ENCODE data around the gene MYBL2.
"Not testable (repeated sequence)": the region's sequence is repeated elsewhere in the genome, so short reads cannot be mapped to it uniquely, and the experiment has no call there.

The MYBL2 gene

GRCh38 chr20:43666376-43667328 lies at the start of gene MYBL2:
Gene MYBL2 (plus strand): TSS chr20:43667114. CDS start chr20:43667284, 170 bp downstream.
- Mint-ChIP-seq H3K9me3 (no peaks in the 10 kb centered on the region), H3K27ac (peak within 1 kb of the TSS; percentile 91 to 98), H3K4me3 (peak within 1 kb of the TSS; percentile 87 to 89), H3K4me1 (peaks cover 21% of the 10 kb centered on the region), H3K27me3 (peaks cover 24% of the 10 kb centered on the region)
- ATAC-seq (peak; percentile 93), DNase-seq (peak; percentile 72 to 77)

- DNase-seq (no peak), ATAC-seq (no peak)
- H3K9me3 Mint-ChIP-seq = no peaks in the 10 kb centered on the region
- H3K4me1 Mint-ChIP-seq = no peaks in the 10 kb centered on the region
- no peaks in the 10 kb centered on the region for H3K27me3 Mint-ChIP-seq
- H3K4me3 Mint-ChIP-seq = no peak overlapping the region
- no peak overlapping the region for H3K27ac Mint-ChIP-seq
Observed at GRCh38 chr20:43631598-43631997, 35.3 kb upstream of the MYBL2 start.

- Mint-ChIP-seq H3K27me3 (no peaks in the 10 kb centered on the region), H3K27ac (no peak overlapping the region), H3K4me3 (no peak overlapping the region), H3K4me1 (no peaks in the 10 kb centered on the region), H3K9me3 (no peaks in the 10 kb centered on the region)
- DNase-seq = no peak
- no peak for ATAC-seq
Observed at GRCh38 chr20:43636429-43636828, 30.5 kb upstream of the MYBL2 start.

- DNase-seq (no peak), ATAC-seq (no peak)
- Mint-ChIP-seq H3K4me3 (no peak overlapping the region), H3K9me3 (no peaks in the 10 kb centered on the region), H3K27me3 (no peaks in the 10 kb centered on the region), H3K4me1 (no peaks in the 10 kb centered on the region), H3K27ac (no peak overlapping the region)
Observed at GRCh38 chr20:43642548-43642947, 24.4 kb upstream of the MYBL2 start.

- Mint-ChIP-seq H3K9me3 (no peaks in the 10 kb centered on the region), H3K4me1 (peaks cover 1% of the 10 kb centered on the region), H3K27me3 (no peaks in the 10 kb centered on the region), H3K27ac (no peak overlapping the region), H3K4me3 (no peak overlapping the region)
- DNase-seq (no peak), ATAC-seq (no peak)
Observed at GRCh38 chr20:43650997-43651525, 15.9 kb upstream of the MYBL2 start.

- not testable (repeated sequence) for H3K27ac Mint-ChIP-seq, H3K4me1 Mint-ChIP-seq, DNase-seq, H3K4me3 Mint-ChIP-seq, ATAC-seq, H3K27me3 Mint-ChIP-seq, H3K9me3 Mint-ChIP-seq
Observed at GRCh38 chr20:43651650-43652184, 15.2 kb upstream of the MYBL2 start.

- H3K9me3 Mint-ChIP-seq = no peaks in the 10 kb centered on the region
- H3K4me1 Mint-ChIP-seq = peaks cover 20% of the 10 kb centered on the region
- ATAC-seq (no peak), DNase-seq (no peak)
- no peaks in the 10 kb centered on the region for H3K27me3 Mint-ChIP-seq
- H3K4me3 Mint-ChIP-seq = no peak overlapping the region
- no peak overlapping the region for H3K27ac Mint-ChIP-seq
Observed at GRCh38 chr20:43653966-43654365, 12.9 kb upstream of the MYBL2 start.

GRCh38 chr20:43655176-43655575 lies 11.7 kb upstream of the MYBL2 start:
- H3K4me3 Mint-ChIP-seq, H3K9me3 Mint-ChIP-seq, H3K27ac Mint-ChIP-seq, ATAC-seq, H3K27me3 Mint-ChIP-seq, DNase-seq: not testable (repeated sequence)
- peaks cover 20% of the 10 kb centered on the region for H3K4me1 Mint-ChIP-seq

GRCh38 chr20:43655937-43656336 lies 11.0 kb upstream of the MYBL2 start:
- Mint-ChIP-seq H3K27me3 (no peaks in the 10 kb centered on the region), H3K4me1 (peaks cover 20% of the 10 kb centered on the region), H3K27ac (no peak overlapping the region), H3K9me3 (no peaks in the 10 kb centered on the region), H3K4me3 (peak overlapping the region; percentile 24 to 99)
- no peak for DNase-seq
- no peak for ATAC-seq

GRCh38 chr20:43658069-43658722 lies 8.7 kb upstream of the MYBL2 start:
- ATAC-seq (peak; percentile 70), DNase-seq (peak; percentile 16 to 53)
- Mint-ChIP-seq H3K27me3 (no peaks in the 10 kb centered on the region), H3K27ac (peak overlapping the region; percentile 93 to 98), H3K4me1 (peaks cover 20% of the 10 kb centered on the region), H3K9me3 (no peaks in the 10 kb centered on the region), H3K4me3 (peak overlapping the region; percentile 97 to 99)

- no peak for ATAC-seq
- H3K27ac Mint-ChIP-seq = no peak overlapping the region
- peak overlapping the region in 1 of 2 donors; percentile 48 for H3K4me3 Mint-ChIP-seq
Observed at GRCh38 chr20:43658723-43659419, 8.0 kb upstream of the MYBL2 start.

GRCh38 chr20:43662943-43663655 lies 3.8 kb upstream of the MYBL2 start:
- no peak overlapping the region for H3K27ac Mint-ChIP-seq
- peaks cover 10% of the 10 kb centered on the region for H3K4me1 Mint-ChIP-seq
- no peak overlapping the region for H3K4me3 Mint-ChIP-seq
- ATAC-seq (no peak), DNase-seq (no peak)
- H3K9me3 Mint-ChIP-seq = no peaks in the 10 kb centered on the region
- H3K27me3 Mint-ChIP-seq = peaks cover 8% of the 10 kb centered on the region

More at GRCh38 chr20:43658723-43659419, 8.0 kb upstream of the MYBL2 start:
- Mint-ChIP-seq H3K27me3 (no peaks in the 10 kb centered on the region), H3K9me3 (no peaks in the 10 kb centered on the region), H3K4me1 (peaks cover 20% of the 10 kb centered on the region)
- peak in 1 of 2 donors; percentile 24 for DNase-seq

- Mint-ChIP-seq H3K27ac (no peak overlapping the region), H3K4me3 (peak overlapping the region; percentile 16 to 44), H3K4me1 (peaks cover 21% of the 10 kb centered on the region), H3K27me3 (peaks cover 24% of the 10 kb centered on the region), H3K9me3 (no peaks in the 10 kb centered on the region)
- no peak for ATAC-seq
- no peak for DNase-seq
Observed at GRCh38 chr20:43665466-43666176, 1.3 kb upstream of the MYBL2 start.

All from stimulated activated naive CD8-positive, alpha-beta T cell treated with anti-CD3 and anti-CD28 coated beads, Interleukin-15, amount 100 ng/mL, for 72 hours (primary cell).